GM12878 (cell line): ENCODE results near the gene FRG2B. TPM values are rescaled to one million over a fixed set of nuclear protein-coding genes. Genes with fewer than 3 reads are reported as not detected.
"Not testable (repeated sequence)": the region's sequence is repeated elsewhere in the genome, so short reads cannot be mapped to it uniquely, and the experiment has no call there.

Source experiments
- ATAC-seq: fragments of 200-7000 bp; cut with Tn5 transposase; 3 replicates; pipeline ENCODE4 v1.9.1; 2020; ENCODE audit warnings: mild to moderate bottlenecking, moderate library complexity
- BruUV-seq: library from RNA; stranded (reverse); fragments of 400-500 nt; replicated peaks from 2 replicates; lab custom pipeline; 2021; lab: Mats Ljungman, UMichigan
- CTCF ChIA-PET: fragments of 300-600 bp; sonication (Branson Sonifier 250); formaldehyde crosslinking; extraction: SDS; loops from one replicate; lab custom pipeline; 2021; ENCODE audit warnings: inconsistent platforms; lab: Yijun Ruan, JAX
- POLR2A ChIA-PET: fragments of 350-600 bp; formaldehyde crosslinking; extraction: SDS; loops from one replicate; lab custom pipeline; 2021; ENCODE audit warnings: inconsistent platforms; lab: Charles Lee
- RAD21 ChIA-PET: fragments of 300-600 bp; sonication (Branson Sonifier 250); formaldehyde crosslinking; loops from one replicate; lab custom pipeline; 2023; ENCODE audit warnings: antibody characterized with exemption; ENCODE audit not compliant: unreplicated experiment; lab: Charles Lee
- SMC1A ChIA-PET: fragments of 300-600 bp; sonication (Branson Sonifier 250); formaldehyde crosslinking; loops from one replicate; lab custom pipeline; 2023; ENCODE audit not compliant: unreplicated experiment, uncharacterized antibody; lab: Charles Lee
- DNase-seq: peaks from one replicate; pipeline ENCODE4 v3.0.0-alpha.2; 2011; ENCODE audit warnings: low read depth, low spot score
- FAIRE-seq: peaks from 3 replicates; lab custom pipeline; 2011; peaks lifted over from hg19 to GRCh38; lab: Jason Lieb, UNC
- H2AFZ ChIP-seq: 2 replicates; pipeline ENCODE4 v1.6.0; 2011; ENCODE audit warnings: low read depth, low read length, control low read depth; ENCODE audit not compliant: control insufficient read depth
- H3K27ac ChIP-seq: 2 replicates; pipeline ENCODE4 v1.5.1; 2011; ENCODE audit warnings: control low read depth; ENCODE audit not compliant: control insufficient read depth, insufficient read depth
- H3K27me3 ChIP-seq, 2 experiments: replicated peaks in 1 of 2; 2 replicates each; pipeline versions ENCODE4 v1.6.0 to v1.6.1; 2011; ENCODE audit warnings: low read length in 1 of 2; ENCODE audit not compliant: control insufficient read depth in 2 of 2, insufficient read depth in 2 of 2
- H3K36me3 ChIP-seq, 2 experiments: 2 replicates each; pipeline ENCODE4 v1.5.1; 2011; ENCODE audit warnings: low read length in 1 of 2; ENCODE audit not compliant: control insufficient read depth in 2 of 2, insufficient read depth in 2 of 2
- H3K4me1 ChIP-seq: 2 replicates; pipeline ENCODE4 v1.6.1; 2011; ENCODE audit warnings: mild to moderate bottlenecking, low read length, moderate library complexity, mixed read lengths; ENCODE audit not compliant: control insufficient read depth, insufficient read depth
- H3K4me2 ChIP-seq: 2 replicates; pipeline ENCODE4 v1.6.0; 2011; ENCODE audit warnings: control low read depth; ENCODE audit not compliant: control insufficient read depth, insufficient read depth
- H3K4me3 ChIP-seq: fragments of 200-600 bp; sonication (generic); 2 replicates; pipeline ENCODE4 v1.5.1; 2016
- H3K79me2 ChIP-seq: 2 replicates; pipeline ENCODE4 v1.6.0; 2011; ENCODE audit warnings: low read length; ENCODE audit not compliant: control insufficient read depth, insufficient read depth
- H3K9ac ChIP-seq: 2 replicates; pipeline ENCODE4 v1.8.0; 2011; ENCODE audit warnings: low read length, control low read depth, mixed read lengths; ENCODE audit not compliant: control insufficient read depth, insufficient read depth
- H3K9me3 ChIP-seq: replicated peaks from 3 replicates; pipeline ENCODE4 v1.5.1; 2011; ENCODE audit warnings: mild to moderate bottlenecking, low read length; ENCODE audit not compliant: control insufficient read depth, insufficient read depth
- H4K20me1 ChIP-seq: 2 replicates; pipeline ENCODE4 v1.6.0; 2011; ENCODE audit not compliant: control insufficient read depth, insufficient read depth
- BHLHE40 ChIP-seq, 2 experiments: fragments of 450-650 bp in 1 of 2; IDR thresholded peaks; 2 replicates each; pipeline ENCODE4 v1.6.1; 2011 to 2017; ENCODE audit warnings: low read depth in 2 of 2, borderline replicate concordance in 1 of 2, improper control_type of control experiment in 1 of 2, low read length in 1 of 2, mild to moderate bottlenecking in 1 of 2
- CBX3 ChIP-seq: fragments of 200-600 bp; sonication (generic); IDR thresholded peaks from 2 replicates; pipeline ENCODE4 v1.6.1; 2016; ENCODE audit warnings: low read depth, borderline replicate concordance
- CHD2 ChIP-seq: IDR thresholded peaks from 2 replicates; pipeline ENCODE4 v1.6.1; 2011; ENCODE audit warnings: low read depth, low read length, improper control_type of control experiment, borderline replicate concordance
- IRF4 ChIP-seq: IDR thresholded peaks from 2 replicates; pipeline ENCODE4 v1.6.1; 2011; ENCODE audit warnings: low read depth, low read length
- NFIC ChIP-seq: IDR thresholded peaks from 2 replicates; pipeline ENCODE4 v1.6.1; 2012; ENCODE audit warnings: low read depth, mild to moderate bottlenecking, inconsistent platforms, low read length, moderate library complexity
- RAD21 ChIP-seq: IDR thresholded peaks from 2 replicates; pipeline ENCODE4 v1.6.1; 2011; ENCODE audit warnings: mild to moderate bottlenecking, low read depth, low read length, moderate library complexity; ENCODE audit not compliant: insufficient read depth
- RCOR1 ChIP-seq: conservative IDR thresholded peaks from 2 replicates; pipeline ENCODE4 v1.6.1; 2012; ENCODE audit warnings: low read depth, low read length, improper control_type of control experiment
- TARDBP ChIP-seq: IDR thresholded peaks from 2 replicates; pipeline ENCODE4 v1.6.1; 2016; ENCODE audit warnings: borderline replicate concordance
- WGBS: methylation state at CpG from one replicate; pipeline ENCODE4 v1.1.6; 2016; ENCODE audit warnings: low lambda C conversion rate; ENCODE audit not compliant: insufficient replicate concordance, insufficient coverage; ENCODE audit errors: missing lambda C conversion rate; 5-methylcytosine and 5-hydroxymethylcytosine counted together
- in situ Hi-C: fragments of 300-500 bp; cut with MboI; formaldehyde crosslinking; loops from 9 replicates; pipeline ENCODE4 v1.14.3; 2018; ENCODE audit warnings: mixed read lengths
- intact Hi-C: fragments of 100-400 bp; cut with micrococcal nuclease; formaldehyde crosslinking; loops from one replicate; pipeline ENCODE4 v1.14.2; 2022; ENCODE audit not compliant: unreplicated experiment
- polyA plus RNA-seq, 11 experiments: library from polyadenylated mRNA; depleted of rRNA in 4 of 11; unstranded in 6 of 11; stranded (reverse) in 5 of 11; fragments of >200 nt; fragmentation: Nextera tagmentation in 4 of 11; fragmentation: Illumina TruSeq in 1 of 11; extraction: Ambion mirVana in 4 of 11; extraction: Trizol in 1 of 11; gene quantifications; 1 replicate in 1 of 11; 2 replicates in 10 of 11; pipeline versions ENCODE4 v1.2.1 to v1.2.3, GENCODE V29; 2011 to 2016; ENCODE audit warnings: inconsistent platforms in 2 of 11, missing spikeins in 2 of 11, low read depth in 1 of 11
- total RNA-seq, 4 experiments: library from RNA; depleted of rRNA in 3 of 4; stranded (reverse); fragments of >200 nt in 3 of 4; fragmentation: Illumina TruSeq in 1 of 4; extraction: Trizol in 1 of 4; gene quantifications; 2 replicates each; pipeline versions ENCODE4 v1.2.1 to v1.2.3, GENCODE V29; 2013 to 2021
- TF ChIP-seq, protein P1 (sequence below): IDR thresholded peaks from 2 replicates; pipeline ENCODE4 v1.6.1; 2011; ENCODE audit warnings: borderline replicate concordance, low read depth, mild to moderate bottlenecking, moderate library complexity, mixed read lengths, low read length; ENCODE audit not compliant: insufficient read depth; ENCODE audit errors: extremely low read length
- TF ChIP-seq, protein P2 (sequence below): IDR thresholded peaks from 2 replicates; pipeline ENCODE4 v1.6.1; 2012; ENCODE audit warnings: low read depth, low read length, improper control_type of control experiment

The FRG2B gene
- total and polyA plus RNA-seq, 10 of the 15 experiments (the other 5 are each of a cell fraction or from before 2014, with no cell fraction given) = not detected

DNA sequence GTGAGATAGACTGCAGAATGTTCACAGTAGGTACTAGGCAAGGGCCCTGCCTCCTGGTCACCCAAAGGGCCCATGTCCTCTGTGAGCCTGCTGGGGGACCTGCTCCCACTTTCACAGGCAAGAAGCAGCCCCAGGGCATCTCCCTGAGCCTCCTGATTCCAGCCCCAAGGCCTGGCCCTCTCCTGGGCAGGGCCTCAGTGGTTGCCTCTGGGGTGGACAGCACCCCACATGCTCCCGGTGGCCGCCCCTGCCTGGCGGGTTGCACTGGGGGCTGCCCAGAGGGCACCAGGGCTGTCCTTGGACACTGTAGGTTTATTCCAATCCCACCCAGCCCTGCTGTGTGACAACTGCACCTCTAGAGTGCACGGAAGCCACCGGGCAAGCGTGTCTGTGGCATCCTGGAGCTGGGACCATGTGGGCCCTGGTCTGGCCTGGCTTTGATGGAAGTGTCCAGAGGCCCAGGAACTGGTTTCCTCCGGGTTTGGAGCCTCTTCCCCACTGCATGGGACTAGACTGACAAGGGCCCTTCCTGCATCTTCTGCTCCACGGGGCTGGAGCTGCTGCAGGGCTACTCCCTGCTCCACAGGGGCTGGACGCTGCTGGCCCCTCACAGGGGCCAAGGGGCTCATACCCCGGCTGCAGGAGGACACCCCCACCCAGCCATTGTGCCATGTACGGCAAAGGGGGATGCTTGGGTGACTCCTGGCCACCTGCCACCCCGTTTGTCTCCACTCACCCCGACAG is 36.2 kb downstream of the FRG2B start:
- H3K27me3 ChIP-seq = peaks cover 0 to 1% of the 10 kb centered on the region in 2 experiments; a peak in 2 of 4 replicates
- H3K27ac ChIP-seq = no peak overlapping the region
- no peak overlapping the region for H3K9ac ChIP-seq
- DNase-seq = no peak
- H3K4me3 ChIP-seq = no peak overlapping the region
- H3K36me3 ChIP-seq = no peaks in the 10 kb centered on the region
- RAD21 ChIA-PET = no interaction called here
- WGBS = 13% methylated on average over 13 of the region's 13 CpGs
- no peaks in the 10 kb centered on the region for H4K20me1 ChIP-seq
- SMC1A ChIA-PET = no interaction called here
- POLR2A ChIA-PET = no interaction called here
- TF ChIP-seq NFIC = no peak
- no peak for TF ChIP-seq RAD21
- no peak for TF ChIP-seq CBX3
- TF ChIP-seq, protein P1, sequence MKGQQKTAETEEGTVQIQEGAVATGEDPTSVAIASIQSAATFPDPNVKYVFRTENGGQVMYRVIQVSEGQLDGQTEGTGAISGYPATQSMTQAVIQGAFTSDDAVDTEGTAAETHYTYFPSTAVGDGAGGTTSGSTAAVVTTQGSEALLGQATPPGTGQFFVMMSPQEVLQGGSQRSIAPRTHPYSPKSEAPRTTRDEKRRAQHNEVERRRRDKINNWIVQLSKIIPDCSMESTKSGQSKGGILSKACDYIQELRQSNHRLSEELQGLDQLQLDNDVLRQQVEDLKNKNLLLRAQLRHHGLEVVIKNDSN = no peak
- no peak for TF ChIP-seq IRF4
- no peak for TF ChIP-seq RCOR1
- no peak for TF ChIP-seq BHLHE40 (IDR thresholded peaks at IDR 0.05; ENCODE audit: borderline replicate concordance in 1 of 2, low read depth in 2 of 2, low read length in 1 of 2)
- no peak for TF ChIP-seq TARDBP
- TF ChIP-seq, protein P2, sequence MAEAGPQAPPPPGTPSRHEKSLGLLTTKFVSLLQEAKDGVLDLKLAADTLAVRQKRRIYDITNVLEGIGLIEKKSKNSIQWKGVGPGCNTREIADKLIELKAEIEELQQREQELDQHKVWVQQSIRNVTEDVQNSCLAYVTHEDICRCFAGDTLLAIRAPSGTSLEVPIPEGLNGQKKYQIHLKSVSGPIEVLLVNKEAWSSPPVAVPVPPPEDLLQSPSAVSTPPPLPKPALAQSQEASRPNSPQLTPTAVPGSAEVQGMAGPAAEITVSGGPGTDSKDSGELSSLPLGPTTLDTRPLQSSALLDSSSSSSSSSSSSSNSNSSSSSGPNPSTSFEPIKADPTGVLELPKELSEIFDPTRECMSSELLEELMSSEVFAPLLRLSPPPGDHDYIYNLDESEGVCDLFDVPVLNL = no peak
- TF ChIP-seq CHD2 = no peak
- TF ChIP-seq, all 136 proteins: peak for 0
- H3K4me2 ChIP-seq = no peak overlapping the region
- no peak overlapping the region for H2AFZ ChIP-seq
- no peaks in the 10 kb centered on the region for H3K4me1 ChIP-seq
- ATAC-seq = no peak
- intact Hi-C loops = no loop called here
- H3K9me3 ChIP-seq = no peaks in the 10 kb centered on the region
- FAIRE-seq = no peak
- BruUV-seq = no TSS peak
- H3K79me2 ChIP-seq = no peaks in the 10 kb centered on the region
- in situ Hi-C loops = no loop called here
- CTCF ChIA-PET = no interaction called here

GRCh38 chr10:133577037-133577436 is 49.6 kb downstream of the FRG2B start:
- H3K4me1 ChIP-seq, H3K27ac ChIP-seq, BruUV-seq, H4K20me1 ChIP-seq, ATAC-seq, H3K4me2 ChIP-seq, CTCF ChIA-PET, DNase-seq, H3K27me3 ChIP-seq, H3K4me3 ChIP-seq, intact Hi-C loops, FAIRE-seq, POLR2A ChIA-PET, H3K79me2 ChIP-seq, RAD21 ChIA-PET, H3K9ac ChIP-seq, H3K9me3 ChIP-seq, in situ Hi-C loops, H3K36me3 ChIP-seq, SMC1A ChIA-PET, H2AFZ ChIP-seq: not testable (repeated sequence)
- whole genome bisulfite sequencing = 67% methylated on average over 3 of the region's 31 CpGs
